A549 (cell line): ENCODE results near the gene MRFAP1L1. TPM values are rescaled to one million over a fixed set of nuclear protein-coding genes. Genes with fewer than 3 reads are reported as not detected.

Source experiments
- ATAC-seq, 2 experiments: fragments of 200-7000 bp in 1 of 2; fragments of >200 bp in 1 of 2; cut with Nextera tagmentation in 1 of 2; cut with Tn5 transposase in 1 of 2; 3 replicates each; pipeline versions ENCODE4 v1.8.0 to v1.9.1; 2018 to 2020; ENCODE audit warnings: mild to moderate bottlenecking in 1 of 2, moderate library complexity in 1 of 2
- CTCF ChIA-PET: fragments of 300-600 bp; sonication (Branson Sonifier 250); formaldehyde crosslinking; extraction: SDS; loops from one replicate; lab custom pipeline; 2021; ENCODE audit warnings: antibody characterized with exemption, inconsistent platforms; lab: Yijun Ruan, JAX
- POLR2A ChIA-PET: fragments of 350-600 bp; formaldehyde crosslinking; extraction: SDS; loops from one replicate; lab custom pipeline; 2021; ENCODE audit warnings: antibody characterized with exemption, inconsistent platforms; lab: Yijun Ruan, JAX
- DNase-seq, 2 experiments: peaks; one replicate each; pipeline versions ENCODE4 v3.0.0 to v3.0.0-alpha.2; 2011 to 2016; ENCODE audit warnings: low read depth in 1 of 2, low spot score in 1 of 2
- FAIRE-seq: peaks from 2 replicates; lab custom pipeline; 2011; peaks lifted over from hg19 to GRCh38; lab: Jason Lieb, UNC
- H3K27ac ChIP-seq, 2 experiments: fragments of >200 bp; sonication (Bioruptor Twin); formaldehyde crosslinking; 3 replicates each; pipeline ENCODE4 v1.5.1; 2016 to 2017
- H3K4me1 ChIP-seq: fragments of >200 bp; sonication (Bioruptor Twin); formaldehyde crosslinking; 3 replicates; pipeline ENCODE4 v1.6.1; 2016
- H3K4me2 ChIP-seq: fragments of >200 bp; sonication (Bioruptor Twin); formaldehyde crosslinking; 3 replicates; pipeline ENCODE4 v1.6.1; 2016
- H3K4me3 ChIP-seq: fragments of >200 bp; sonication (Bioruptor Twin); formaldehyde crosslinking; 3 replicates; pipeline ENCODE4 v1.5.1; 2016
- H3K9me3 ChIP-seq: fragments of >200 bp; sonication (Bioruptor Twin); formaldehyde crosslinking; 3 replicates; pipeline ENCODE4 v1.6.1; 2016
- ATOH8 ChIP-seq: fragments of 250-450 bp; sonication (Bioruptor Pico); IDR thresholded peaks from 2 replicates; pipeline ENCODE4 v1.5.0; 2020; ENCODE audit warnings: low read depth, mild to moderate bottlenecking, moderate library complexity
- CBX2 ChIP-seq: fragments of 200-600 bp; sonication (generic); IDR thresholded peaks from 2 replicates; pipeline ENCODE4 v1.6.1; 2016; ENCODE audit warnings: low read depth, mild to moderate bottlenecking, borderline replicate concordance
- CEBPB ChIP-seq, 2 experiments: fragments of >200 bp in 1 of 2; sonication (Bioruptor Twin) in 1 of 2; formaldehyde crosslinking in 1 of 2; IDR thresholded peaks; 2 replicates each; pipeline ENCODE4 v1.6.1; 2012 to 2016
- CHD2 ChIP-seq: fragments of 150-350 bp; IDR thresholded peaks from 2 replicates; pipeline ENCODE4 v1.6.1; 2014; ENCODE audit warnings: low read length; ENCODE audit not compliant: partially characterized antibody
- ELK1 ChIP-seq: fragments of 150-350 bp; IDR thresholded peaks from 2 replicates; pipeline ENCODE4 v1.6.1; 2014; ENCODE audit warnings: low read depth, mild to moderate bottlenecking, low read length
- EP300 ChIP-seq, 2 experiments: fragments of >200 bp; sonication (Bioruptor Twin); formaldehyde crosslinking; IDR thresholded peaks; 2 replicates in 1 of 2; 3 replicates in 1 of 2; pipeline ENCODE4 v1.6.1; 2016 to 2017
- FOSL2 ChIP-seq, 2 experiments: fragments of 450-650 bp in 1 of 2; fragments of >200 bp in 1 of 2; sonication (Bioruptor Twin) in 1 of 2; formaldehyde crosslinking; IDR thresholded peaks; 2 replicates each; pipeline versions ENCODE4 v1.5.0 to v1.6.1; 2016 to 2020; ENCODE audit warnings: mild to moderate bottlenecking in 1 of 2, moderate library complexity in 1 of 2
- FOXS1 ChIP-seq: fragments of 250-450 bp; sonication (Bioruptor Pico); IDR thresholded peaks from 2 replicates; pipeline ENCODE4 v1.5.0; 2020; ENCODE audit warnings: mild to moderate bottlenecking, moderate library complexity
- HDAC2 ChIP-seq: fragments of 200-600 bp; sonication (generic); IDR thresholded peaks from 2 replicates; pipeline ENCODE4 v1.6.1; 2016
- HMGXB4 ChIP-seq: fragments of 250-450 bp; sonication (Bioruptor Pico); IDR thresholded peaks from 2 replicates; pipeline ENCODE4 v1.5.0; 2021; ENCODE audit warnings: mild to moderate bottlenecking, moderate library complexity, borderline replicate concordance
- HOXB13 ChIP-seq: fragments of 250-450 bp; sonication (Bioruptor Pico); IDR thresholded peaks from 2 replicates; pipeline ENCODE4 v1.5.0; 2020; ENCODE audit warnings: low read depth, mild to moderate bottlenecking, moderate library complexity
- HOXB5 ChIP-seq: fragments of 250-450 bp; sonication (Bioruptor Pico); IDR thresholded peaks from 2 replicates; pipeline ENCODE4 v1.5.0; 2020; ENCODE audit warnings: mild to moderate bottlenecking, moderate library complexity
- KDM1A ChIP-seq: fragments of 200-600 bp; sonication (generic); IDR thresholded peaks from 2 replicates; pipeline ENCODE4 v1.6.1; 2016; ENCODE audit warnings: low read depth, mild to moderate bottlenecking
- KDM5A ChIP-seq: fragments of 200-600 bp; sonication (generic); IDR thresholded peaks from 2 replicates; pipeline ENCODE4 v1.6.1; 2016; ENCODE audit warnings: antibody characterized with exemption, mild to moderate bottlenecking
- MAFK ChIP-seq: fragments of 450-650 bp; IDR thresholded peaks from 2 replicates; pipeline ENCODE4 v1.6.1; 2014; ENCODE audit not compliant: partially characterized antibody
- NPAS2 ChIP-seq: fragments of 250-450 bp; sonication (Bioruptor Pico); IDR thresholded peaks from 2 replicates; pipeline ENCODE4 v1.8.0; 2022; ENCODE audit warnings: mild to moderate bottlenecking, moderate library complexity, borderline replicate concordance
- NR3C1 ChIP-seq: fragments of >200 bp; sonication (Bioruptor Twin); formaldehyde crosslinking; IDR thresholded peaks from 3 replicates; pipeline ENCODE4 v1.6.1; 2017
- PBX3 ChIP-seq: IDR thresholded peaks from 2 replicates; pipeline ENCODE4 v1.6.1; 2012
- POLR2A ChIP-seq: IDR thresholded peaks from 2 replicates; pipeline ENCODE4 v1.6.1; 2012; ENCODE audit warnings: mild to moderate bottlenecking, low read length
- RFX5 ChIP-seq: fragments of 450-650 bp; IDR thresholded peaks from 2 replicates; pipeline ENCODE4 v1.7.1; 2014; ENCODE audit warnings: antibody characterized with exemption, mild to moderate bottlenecking, moderate library complexity
- SREBF2 ChIP-seq: fragments of 450-650 bp; IDR thresholded peaks from 2 replicates; pipeline ENCODE4 v1.6.1; 2014; ENCODE audit warnings: mild to moderate bottlenecking, moderate library complexity
- TFCP2L1 ChIP-seq: fragments of 250-450 bp; sonication (Bioruptor Pico); IDR thresholded peaks from 2 replicates; pipeline ENCODE4 v1.5.0; 2021; ENCODE audit warnings: mild to moderate bottlenecking
- TP53 ChIP-seq: fragments of 250-450 bp; sonication (Bioruptor Pico); IDR thresholded peaks from 2 replicates; pipeline ENCODE4 v1.5.0; 2021; ENCODE audit warnings: mild to moderate bottlenecking, moderate library complexity
- USF2 ChIP-seq: fragments of 450-650 bp; IDR thresholded peaks from 2 replicates; pipeline ENCODE4 v1.6.1; 2014; ENCODE audit warnings: antibody characterized with exemption
- ZC3H11A ChIP-seq: fragments of 450-650 bp; IDR thresholded peaks from 2 replicates; pipeline ENCODE4 v1.6.1; 2014; ENCODE audit warnings: antibody characterized with exemption, mild to moderate bottlenecking
- ZNF302 ChIP-seq: fragments of 250-450 bp; sonication (Bioruptor Pico); IDR thresholded peaks from 2 replicates; pipeline ENCODE4 v1.9.0; 2021; ENCODE audit warnings: inconsistent platforms, mild to moderate bottlenecking, moderate library complexity
- ZSCAN20 ChIP-seq: fragments of 250-450 bp; sonication (Bioruptor Pico); IDR thresholded peaks from 2 replicates; pipeline ENCODE4 v1.8.0; 2022; ENCODE audit warnings: mild to moderate bottlenecking, moderate library complexity
- WGBS: methylation state at CpG from one replicate; pipeline ENCODE4 v1.1.6; 2017; ENCODE audit errors: missing lambda C conversion rate; 5-methylcytosine and 5-hydroxymethylcytosine counted together
- polyA plus RNA-seq, 4 experiments: library from polyadenylated mRNA; depleted of rRNA in 3 of 4; stranded (reverse); fragments of >200 nt; fragmentation: RNase III in 1 of 4; extraction: RNeasy Plus Mini Kit Qiagen cat#74134 plus additional on column Dnase treatment in 1 of 4; gene quantifications; 2 replicates in 3 of 4; 3 replicates in 1 of 4; pipeline ENCODE4 v1.2.3, GENCODE V29; 2011 to 2017

Gene MRFAP1L1
- polyA plus RNA-seq, 2 of the 4 experiments (the other 2 are of a cell fraction), result 46.1 to 78.2 TPM

- Histone ChIP-seq H3K4me2 (peak overlapping the region; percentile 74), H3K27ac (peak overlapping the region; percentile 78 to 86), H3K9me3 (peaks cover 37% of the 10 kb centered on the region), H3K4me3 (peak overlapping the region; percentile 66), H3K4me1 (no peaks in the 10 kb centered on the region; the same call in 2 of the 3 replicates)
- ATAC-seq (peak in 1 of 2 experiments; percentile 26; a peak in 3 of 6 replicates), FAIRE-seq (no peak), DNase-seq (no peak)
- CTCF ChIA-PET, result interaction anchor here (0.9 to 2.4 kb wide), 2 partner anchors 15 to 164 kb away, joined by 3 to 9 read pairs; no protein-coding TSS in a partner anchor
- POLR2A ChIA-PET, result interaction anchor here (0.7 to 1.7 kb wide), 3 partner anchors 20 to 37 kb away, joined by 5 to 11 read pairs (median 6); a partner anchor contains a TSS
- WGBS, result 28% methylated on average over 6 of the region's 6 CpGs
- no peak for TF ChIP-seq SREBF2
- no peak for TF ChIP-seq FOSL2 (IDR thresholded peaks at IDR 0.05)
- no peak for TF ChIP-seq FOSL2 (CRISPR knock-in tag; IDR thresholded peaks at IDR 0.05)
- TF ChIP-seq HMGXB4 (CRISPR knock-in tag), result no peak
- TF ChIP-seq TP53, result no peak
- TF ChIP-seq TFCP2L1, result no peak
Measured at GRCh38 chr4:6710282-6710681, 617 bp upstream of the MRFAP1L1 start.

GRCh38 chr4:6706173-6706572, 3.5 kb downstream of the MRFAP1L1 start:
- POLR2A ChIA-PET, result no interaction called here
- no peak for FAIRE-seq
- 80% methylated on average over 5 of the region's 5 CpGs for WGBS
- DNase-seq, result no peak
- CTCF ChIA-PET, result interaction anchor here (0.8 to 1.0 kb wide), 2 partner anchors 14 to 168 kb away, joined by 3 read pairs; no protein-coding TSS in a partner anchor
- Histone ChIP-seq H3K27ac (no peak overlapping the region), H3K4me3 (no peak overlapping the region), H3K9me3 (peaks cover 36% of the 10 kb centered on the region), H3K4me1 (no peaks in the 10 kb centered on the region; the same call in 2 of the 3 replicates), H3K4me2 (no peak overlapping the region)
- ATAC-seq, result no peak
- TF ChIP-seq ZNF302 (CRISPR knock-in tag) (no peak), HDAC2 (no peak), KDM5A (no peak), NR3C1 (no peak), KDM1A (no peak), HOXB5 (CRISPR knock-in tag) (no peak), SREBF2 (no peak), MAFK (no peak), EP300 (IDR thresholded peaks at IDR 0.05) (no peak), RFX5 (no peak), HOXB13 (CRISPR knock-in tag) (no peak)
- TF ChIP-seq, all 56 proteins: peak for 0

- TF ChIP-seq ATOH8, result no peak
- TF ChIP-seq MAFK, result no peak
- no peak for TF ChIP-seq TFCP2L1
- no peak for TF ChIP-seq USF2
- no peak for TF ChIP-seq NPAS2 (CRISPR knock-in tag)
- TF ChIP-seq EP300 (IDR thresholded peaks at IDR 0.05), result no peak
- TF ChIP-seq CBX2, result no peak
- no peak for TF ChIP-seq CHD2
- no peak for TF ChIP-seq POLR2A
- TF ChIP-seq PBX3, result no peak
- no peak for TF ChIP-seq ELK1
- no peak for TF ChIP-seq NR3C1
- TF ChIP-seq CEBPB (IDR thresholded peaks at IDR 0.05), result no peak
- no peak for TF ChIP-seq ZC3H11A
- TF ChIP-seq HMGXB4 (CRISPR knock-in tag), result no peak
- no peak for TF ChIP-seq FOXS1 (CRISPR knock-in tag)
- TF ChIP-seq ZSCAN20, result no peak
- CTCF ChIA-PET, result no interaction called here
- no peaks in the 10 kb centered on the region; the same call in 2 of the 3 replicates for H3K4me1 ChIP-seq
- POLR2A ChIA-PET, result no interaction called here
- FAIRE-seq (no peak), DNase-seq (no peak), ATAC-seq (no peak)
- no peak overlapping the region for H3K4me2 ChIP-seq
- H3K27ac ChIP-seq, result no peak overlapping the region
- H3K4me3 ChIP-seq, result no peak overlapping the region
- H3K9me3 ChIP-seq, result peaks cover 31% of the 10 kb centered on the region
- WGBS, result 96% methylated on average over 2 of the region's 2 CpGs
Measured at GRCh38 chr4:6705646-6706045, 4.0 kb downstream of the MRFAP1L1 start.
